SH-SY5Y (cell line): ENCODE data around the gene MCUR1.
A peak's percentile ranks its signal among the peaks of the same experiment; 100 is the strongest.

Experiments used
- GATA2 ChIP-seq: IDR thresholded peaks from 2 replicates; pipeline ENCODE4 v1.6.1; 2011; ENCODE audit warnings: mild to moderate bottlenecking, low read depth, low read length
- GATA3 ChIP-seq: IDR thresholded peaks from 2 replicates; pipeline ENCODE4 v1.6.1; 2011; ENCODE audit warnings: low read depth, mild to moderate bottlenecking, low read length, moderate library complexity

MCUR1 gene

GRCh38 chr6:13814176-13814937 is at the start of gene MCUR1:
Gene MCUR1, minus strand, starts transcription at chr6:13814557. Its CDS starts 128 bp downstream, at chr6:13814429.
- TF ChIP-seq GATA3 (no peak), GATA2 (peak; percentile 41)

GRCh38 chr6:13863699-13864155 is 49.4 kb upstream of the MCUR1 start:
- TF ChIP-seq GATA3: no peak
- no peak for TF ChIP-seq GATA2

- TF ChIP-seq GATA2 (no peak), GATA3 (no peak)
Observed at GRCh38 chr6:13859871-13860555, 45.7 kb upstream of the MCUR1 start.

GRCh38 chr6:13854716-13855250 is 40.4 kb upstream of the MCUR1 start:
- TF ChIP-seq GATA2: no peak
- TF ChIP-seq GATA3: no peak

GRCh38 chr6:13853871-13854270 is 39.5 kb upstream of the MCUR1 start:
- TF ChIP-seq GATA2 (no peak), GATA3 (no peak)

- TF ChIP-seq GATA2 (no peak), GATA3 (no peak)
Observed at GRCh38 chr6:13851803-13852202, 37.4 kb upstream of the MCUR1 start.

GRCh38 chr6:13851330-13851729 is 37.0 kb upstream of the MCUR1 start:
- TF ChIP-seq GATA3: no peak

GRCh38 chr6:13848522-13849150 is 34.3 kb upstream of the MCUR1 start:
- TF ChIP-seq GATA3 (no peak), GATA2 (no peak)

- TF ChIP-seq GATA2: no peak
- no peak for TF ChIP-seq GATA3
Observed at GRCh38 chr6:13847326-13848050, 33.1 kb upstream of the MCUR1 start.

GRCh38 chr6:13846841-13847240 is 32.5 kb upstream of the MCUR1 start:
- no peak for TF ChIP-seq GATA2
- TF ChIP-seq GATA3: no peak

GRCh38 chr6:13841936-13842335 is 27.6 kb upstream of the MCUR1 start:
- TF ChIP-seq GATA2: no peak
- TF ChIP-seq GATA3: no peak

GRCh38 chr6:13838616-13839015 is 24.3 kb upstream of the MCUR1 start:
- TF ChIP-seq GATA2 (no peak), GATA3 (no peak)

GRCh38 chr6:13836170-13836569 is 21.8 kb upstream of the MCUR1 start:
- no peak for TF ChIP-seq GATA3

- no peak for TF ChIP-seq GATA3
- no peak for TF ChIP-seq GATA2
Observed at GRCh38 chr6:13834790-13835189, 20.4 kb upstream of the MCUR1 start.

- TF ChIP-seq GATA2 (no peak), GATA3 (no peak)
Observed at GRCh38 chr6:13832778-13833177, 18.4 kb upstream of the MCUR1 start.
